OCI-LY7 (cell line): ENCODE results near the gene EEF1E1. TPM values are rescaled to one million over a fixed set of nuclear protein-coding genes. Genes with fewer than 3 reads are reported as not detected.

ENCODE experiments used
- BruUV-seq: library from RNA; stranded (reverse); fragments of 400-500 nt; replicated peaks from 2 replicates; lab custom pipeline; 2021; lab: Mats Ljungman, UMichigan
- CTCF ChIA-PET: fragments of 300-600 bp; sonication (Branson Sonifier 250); formaldehyde crosslinking; loops from one replicate; lab custom pipeline; 2022; ENCODE audit warnings: antibody characterized with exemption; ENCODE audit not compliant: unreplicated experiment; lab: Charles Lee
- POLR2A ChIA-PET: fragments of 300-600 bp; sonication (Branson Sonifier 250); formaldehyde crosslinking; loops from one replicate; lab custom pipeline; 2022; ENCODE audit warnings: antibody characterized with exemption; lab: Charles Lee
- DNase-seq: peaks from one replicate; pipeline ENCODE4 v3.0.0-alpha.2; 2015; ENCODE audit warnings: low spot score
- H2AFZ ChIP-seq: fragments of 200-600 bp; sonication (generic), shearing (Covaris generic); 2 replicates; pipeline ENCODE4 v1.6.1; 2014; ENCODE audit warnings: mild to moderate bottlenecking, antibody characterized with exemption, low read length, moderate library complexity
- H3K27ac ChIP-seq: fragments of 200-600 bp; sonication (generic); 2 replicates; pipeline ENCODE4 v1.5.1; 2014; ENCODE audit warnings: mixed run types, low read depth, mild to moderate bottlenecking, moderate library complexity, low read length, inconsistent platforms; ENCODE audit not compliant: poor library complexity, severe bottlenecking
- H3K36me3 ChIP-seq: fragments of 200-600 bp; sonication (generic); 2 replicates; pipeline ENCODE4 v1.6.1; 2014; ENCODE audit warnings: mild to moderate bottlenecking, antibody characterized with exemption, low read length, moderate library complexity, mixed read lengths; ENCODE audit not compliant: insufficient read depth
- H3K4me1 ChIP-seq: fragments of 200-600 bp; sonication (generic); 2 replicates; pipeline ENCODE4 v1.5.1; 2014; ENCODE audit warnings: mild to moderate bottlenecking, low read length; ENCODE audit not compliant: insufficient read depth, poor library complexity, severe bottlenecking
- H3K4me2 ChIP-seq: fragments of 200-600 bp; sonication (generic); 2 replicates; pipeline ENCODE4 v1.6.1; 2014; ENCODE audit warnings: mild to moderate bottlenecking, low read length
- H3K4me3 ChIP-seq: fragments of 200-600 bp; sonication (generic); 2 replicates; pipeline ENCODE4 v1.5.1; 2014; ENCODE audit warnings: mild to moderate bottlenecking, low read depth, low read length; ENCODE audit not compliant: poor library complexity, severe bottlenecking
- H3K79me2 ChIP-seq: fragments of 200-600 bp; sonication (generic); 2 replicates; pipeline ENCODE4 v1.6.1; 2016; ENCODE audit warnings: low read depth, mild to moderate bottlenecking, low read length, moderate library complexity, mixed read lengths; ENCODE audit not compliant: insufficient read depth
- H3K9me2 ChIP-seq: fragments of 200-600 bp; sonication (generic); 2 replicates; pipeline ENCODE4 v1.6.1; 2016; ENCODE audit warnings: mild to moderate bottlenecking, low read length, mixed read lengths; ENCODE audit not compliant: insufficient read depth
- H3K9me3 ChIP-seq: fragments of 200-600 bp; sonication (generic); 2 replicates; pipeline ENCODE4 v1.6.1; 2014; ENCODE audit warnings: mild to moderate bottlenecking, mixed run types, low read length, mixed read lengths
- H4K20me1 ChIP-seq: fragments of 200-600 bp; sonication (generic); 2 replicates; pipeline ENCODE4 v1.6.1; 2014; ENCODE audit warnings: mild to moderate bottlenecking, antibody characterized with exemption, low read length, moderate library complexity, mixed read lengths; ENCODE audit not compliant: insufficient read depth
- EZH2phosphoT487 ChIP-seq: fragments of 200-600 bp; sonication (generic); IDR thresholded peaks from 2 replicates; pipeline ENCODE4 v1.6.1; 2018; ENCODE audit warnings: low read depth, borderline replicate concordance, mild to moderate bottlenecking, mixed run types, antibody characterized with exemption, low read length, moderate library complexity, mixed read lengths
- intact Hi-C: fragments of 100-400 bp; cut with micrococcal nuclease; formaldehyde crosslinking; loops from one replicate; pipeline ENCODE4 v1.10.0; 2022; ENCODE audit not compliant: unreplicated experiment
- total RNA-seq, 2 experiments: library from RNA; depleted of rRNA in 1 of 2; stranded (reverse); fragments of >200 nt in 1 of 2; shearing (Covaris generic) in 1 of 2; gene quantifications; 2 replicates each; pipeline ENCODE4 v1.2.3, GENCODE V29; 2014 to 2022
- TF ChIP-seq, protein P1 (sequence below): fragments of 200-600 bp; sonication (generic); conservative IDR thresholded peaks from 2 replicates; pipeline ENCODE4 v1.5.1; 2014; ENCODE audit warnings: mild to moderate bottlenecking, antibody characterized with exemption, low read length, moderate library complexity, mixed read lengths

EEF1E1 gene
- total RNA-seq, 2 experiments from 2014 or later: 68.0 to 70.9 TPM

GRCh38 chr6:8090650-8091049 is 11.7 kb downstream of the EEF1E1 start:
- H3K79me2 ChIP-seq: peaks cover 49% of the 10 kb centered on the region; the same call in 1 of the 2 replicates
- no peak overlapping the region for H3K4me3 ChIP-seq
- H3K9me3 ChIP-seq: peaks cover 24% of the 10 kb centered on the region
- intact Hi-C loops: no loop called here
- DNase-seq: no peak
- H3K9me2 ChIP-seq: no peaks in the 10 kb centered on the region
- no peak overlapping the region for H2AFZ ChIP-seq
- no TSS peak for BruUV-seq
- ChIA-PET CTCF (no interaction called here), POLR2A (no interaction called here)
- TF ChIP-seq EZH2phosphoT487: no peak
- no peaks in the 10 kb centered on the region for H3K4me1 ChIP-seq
- peaks cover 98% of the 10 kb centered on the region for H3K36me3 ChIP-seq
- H3K27ac ChIP-seq: no peak overlapping the region
- H4K20me1 ChIP-seq: no peaks in the 10 kb centered on the region
- H3K4me2 ChIP-seq: no peak overlapping the region

DNA sequence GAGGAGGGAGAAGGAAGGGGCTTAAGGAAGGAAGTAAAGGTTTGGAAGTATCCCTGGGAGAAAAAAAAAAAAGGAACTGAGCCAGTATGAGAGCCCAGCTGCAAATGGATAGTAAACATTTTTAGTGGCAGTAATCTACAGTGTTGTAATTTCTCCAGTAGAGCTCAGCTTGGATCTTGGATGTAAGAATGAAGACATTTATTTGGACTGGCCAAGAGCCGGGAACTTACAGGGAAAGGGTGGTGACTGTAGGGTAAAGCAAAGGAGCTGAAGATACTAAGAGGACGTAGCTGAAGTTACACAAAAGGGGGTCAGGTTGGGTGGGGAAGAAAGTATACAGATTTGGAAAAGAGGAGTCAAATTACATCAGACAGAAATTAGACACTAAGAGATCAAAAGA is 13.5 kb downstream of the EEF1E1 start:
- ChIA-PET POLR2A (no interaction called here), CTCF (no interaction called here)
- peaks cover 97% of the 10 kb centered on the region for H3K36me3 ChIP-seq
- TF ChIP-seq, protein P1, sequence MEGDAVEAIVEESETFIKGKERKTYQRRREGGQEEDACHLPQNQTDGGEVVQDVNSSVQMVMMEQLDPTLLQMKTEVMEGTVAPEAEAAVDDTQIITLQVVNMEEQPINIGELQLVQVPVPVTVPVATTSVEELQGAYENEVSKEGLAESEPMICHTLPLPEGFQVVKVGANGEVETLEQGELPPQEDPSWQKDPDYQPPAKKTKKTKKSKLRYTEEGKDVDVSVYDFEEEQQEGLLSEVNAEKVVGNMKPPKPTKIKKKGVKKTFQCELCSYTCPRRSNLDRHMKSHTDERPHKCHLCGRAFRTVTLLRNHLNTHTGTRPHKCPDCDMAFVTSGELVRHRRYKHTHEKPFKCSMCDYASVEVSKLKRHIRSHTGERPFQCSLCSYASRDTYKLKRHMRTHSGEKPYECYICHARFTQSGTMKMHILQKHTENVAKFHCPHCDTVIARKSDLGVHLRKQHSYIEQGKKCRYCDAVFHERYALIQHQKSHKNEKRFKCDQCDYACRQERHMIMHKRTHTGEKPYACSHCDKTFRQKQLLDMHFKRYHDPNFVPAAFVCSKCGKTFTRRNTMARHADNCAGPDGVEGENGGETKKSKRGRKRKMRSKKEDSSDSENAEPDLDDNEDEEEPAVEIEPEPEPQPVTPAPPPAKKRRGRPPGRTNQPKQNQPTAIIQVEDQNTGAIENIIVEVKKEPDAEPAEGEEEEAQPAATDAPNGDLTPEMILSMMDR: no peak
- peaks cover 24% of the 10 kb centered on the region for H3K9me3 ChIP-seq
- H4K20me1 ChIP-seq: no peaks in the 10 kb centered on the region
- no peak overlapping the region for H3K4me2 ChIP-seq
- peaks cover 45% of the 10 kb centered on the region; the same call in 1 of the 2 replicates for H3K79me2 ChIP-seq
- no peaks in the 10 kb centered on the region for H3K4me1 ChIP-seq
- DNase-seq: no peak
- BruUV-seq: no TSS peak
- H3K4me3 ChIP-seq: no peak overlapping the region
- no peak overlapping the region for H3K27ac ChIP-seq
- intact Hi-C loops: no loop called here
- H3K9me2 ChIP-seq: no peaks in the 10 kb centered on the region
- H2AFZ ChIP-seq: no peak overlapping the region

GRCh38 chr6:8087870-8088754 is 14.2 kb downstream of the EEF1E1 start:
- Histone ChIP-seq H3K4me2 (no peak overlapping the region), H3K4me3 (no peak overlapping the region), H3K79me2 (peaks cover 41% of the 10 kb centered on the region; the same call in 1 of the 2 replicates), H2AFZ (no peak overlapping the region), H3K4me1 (no peaks in the 10 kb centered on the region), H3K27ac (no peak overlapping the region), H3K36me3 (peaks cover 97% of the 10 kb centered on the region), H4K20me1 (no peaks in the 10 kb centered on the region), H3K9me2 (no peaks in the 10 kb centered on the region), H3K9me3 (peaks cover 24% of the 10 kb centered on the region)
- POLR2A ChIA-PET: interaction anchor here (1.6 kb wide), 1 partner anchor 14 kb away, joined by 3 read pairs; no protein-coding TSS in a partner anchor
- intact Hi-C loops: no loop called here
- CTCF ChIA-PET: no interaction called here
- TF ChIP-seq, protein P1: no peak
- no TSS peak for BruUV-seq
- DNase-seq: no peak
